CD8-positive, alpha-beta memory T cell (primary cell): ENCODE data around the gene ARMC3. TPM values are rescaled to one million over a fixed set of nuclear protein-coding genes. Genes with fewer than 3 reads are reported as not detected.
"Not testable (repeated sequence)": the region's sequence is repeated elsewhere in the genome, so short reads cannot be mapped to it uniquely, and the experiment has no call there.

ENCODE experiments used
- CTCF ChIA-PET: fragments of 350-600 bp; sonication (Branson Sonifier 250); formaldehyde crosslinking; loops from one replicate; lab custom pipeline; 2021; ENCODE audit warnings: antibody characterized with exemption; lab: Charles Lee
- POLR2A ChIA-PET: fragments of 350-600 bp; sonication (Branson Sonifier 250); formaldehyde crosslinking; loops from one replicate; lab custom pipeline; 2021; ENCODE audit warnings: antibody characterized with exemption; lab: Charles Lee
- DNase-seq, 5 donors: peaks; one replicate each; pipeline versions ENCODE4 v3.0.0 to v3.0.0-alpha.2; 2020 to 2022; ENCODE audit warnings: mixed read lengths in 1 of 5
- H3K27ac ChIP-seq: one replicate; pipeline ENCODE4 v1.7.0; 2013; ENCODE audit warnings: low read depth, mild to moderate bottlenecking, low read length, moderate library complexity
- H3K27me3 ChIP-seq: 2 replicates; pipeline ENCODE4 v1.7.0; 2013; ENCODE audit warnings: low read length, mild to moderate bottlenecking; ENCODE audit not compliant: insufficient read depth, poor library complexity, severe bottlenecking
- H3K36me3 ChIP-seq: 2 replicates; pipeline ENCODE4 v1.7.0; 2013; ENCODE audit warnings: mild to moderate bottlenecking, low read length, moderate library complexity; ENCODE audit not compliant: insufficient read depth
- H3K4me1 ChIP-seq: 2 replicates; pipeline ENCODE4 v1.7.0; 2013; ENCODE audit warnings: mild to moderate bottlenecking, low read length, moderate library complexity; ENCODE audit not compliant: insufficient read depth
- H3K4me3 ChIP-seq: 2 replicates; pipeline ENCODE4 v1.7.0; 2013; ENCODE audit warnings: mild to moderate bottlenecking, low read length
- H3K9me3 ChIP-seq: 2 replicates; pipeline ENCODE4 v1.7.0; 2013; ENCODE audit warnings: mild to moderate bottlenecking, low read length
- H3K27ac Mint-ChIP-seq, 8 donors: one replicate each; pipeline ENCODE4 v1.8.0; 2020 to 2021; ENCODE audit warnings: mixed read lengths in 8 of 8, mild to moderate bottlenecking in 6 of 8, inconsistent platforms in 3 of 8, moderate library complexity in 3 of 8
- H3K27me3 Mint-ChIP-seq, 2 donors: one replicate each; pipeline ENCODE4 v1.8.0; 2020 to 2021; ENCODE audit warnings: mixed read lengths in 2 of 2, mild to moderate bottlenecking in 1 of 2, moderate library complexity in 1 of 2
- H3K36me3 Mint-ChIP-seq, 3 donors: one replicate each; pipeline ENCODE4 v1.8.0; 2020 to 2021; ENCODE audit warnings: mixed read lengths in 3 of 3, inconsistent platforms in 1 of 3, mild to moderate bottlenecking in 1 of 3
- H3K4me1 Mint-ChIP-seq, 3 donors: one replicate each; pipeline ENCODE4 v1.8.0; 2020 to 2021; ENCODE audit warnings: mixed read lengths in 3 of 3, inconsistent platforms in 1 of 3, mild to moderate bottlenecking in 1 of 3
- H3K4me3 Mint-ChIP-seq, 7 donors: one replicate each; pipeline ENCODE4 v1.8.0; 2020 to 2021; ENCODE audit warnings: mixed read lengths in 7 of 7, mild to moderate bottlenecking in 6 of 7, moderate library complexity in 4 of 7, inconsistent platforms in 2 of 7
- H3K9me3 Mint-ChIP-seq, 5 donors: one replicate each; pipeline ENCODE4 v1.8.0; 2020 to 2022; ENCODE audit warnings: mixed read lengths in 5 of 5, mild to moderate bottlenecking in 3 of 5, moderate library complexity in 2 of 5, inconsistent platforms in 1 of 5
- polyA plus RNA-seq: library from polyadenylated mRNA; unstranded; fragments of 300-500 nt; fragmentation: Illumina TruSeq; gene quantifications from one replicate; pipeline ENCODE4 v1.2.3, GENCODE V29; 2021
- total RNA-seq, 2 experiments: library from RNA; stranded (reverse); gene quantifications; one replicate each; pipeline ENCODE4 v1.2.3, GENCODE V29; 2021

ARMC3 gene
- total and polyA plus RNA-seq, 3 experiments from 2014 or later = not detected

GRCh38 chr10:22899775-22900174 lies 28.1 kb upstream of the ARMC3 start:
- no peak overlapping the region for H3K27ac ChIP-seq
- no peaks in the 10 kb centered on the region for H3K9me3 ChIP-seq
- ChIA-PET CTCF (no interaction called here), POLR2A (no interaction called here)
- H3K4me1 ChIP-seq = no peaks in the 10 kb centered on the region
- no peak for DNase-seq
- H3K27me3 ChIP-seq = no peaks in the 10 kb centered on the region
- H3K36me3 Mint-ChIP-seq = peaks cover 0 to 32% (median 2%) of the 10 kb centered on the region in 3 donors
- H3K9me3 Mint-ChIP-seq = peaks cover 0 to 16% (median 9%) of the 10 kb centered on the region in 5 donors
- H3K27me3 Mint-ChIP-seq = peaks cover 0 to 11% of the 10 kb centered on the region in 2 donors
- H3K4me3 Mint-ChIP-seq = no peak overlapping the region
- H3K4me1 Mint-ChIP-seq = no peaks in the 10 kb centered on the region
- no peak overlapping the region for H3K4me3 ChIP-seq
- no peak overlapping the region for H3K27ac Mint-ChIP-seq
- H3K36me3 ChIP-seq = no peaks in the 10 kb centered on the region

GRCh38 chr10:22900841-22901601 lies 26.8 kb upstream of the ARMC3 start:
- Mint-ChIP-seq H3K9me3 (peaks cover 5 to 20% (median 9%) of the 10 kb centered on the region in 5 donors), H3K4me3 (no peak overlapping the region), H3K4me1 (no peaks in the 10 kb centered on the region), H3K36me3 (peaks cover 0 to 41% (median 2%) of the 10 kb centered on the region in 3 donors), H3K27ac (no peak overlapping the region), H3K27me3 (peaks cover 0 to 11% of the 10 kb centered on the region in 2 donors)
- Histone ChIP-seq H3K27ac (no peak overlapping the region), H3K4me1 (no peaks in the 10 kb centered on the region), H3K4me3 (no peak overlapping the region), H3K27me3 (no peaks in the 10 kb centered on the region), H3K36me3 (no peaks in the 10 kb centered on the region), H3K9me3 (no peaks in the 10 kb centered on the region)
- DNase-seq = no peak
- POLR2A ChIA-PET = no interaction called here
- CTCF ChIA-PET = no interaction called here

- H3K9me3 ChIP-seq, H3K4me1 ChIP-seq, H3K27ac Mint-ChIP-seq, H3K4me3 Mint-ChIP-seq, H3K36me3 ChIP-seq, H3K4me1 Mint-ChIP-seq, H3K27ac ChIP-seq, H3K4me3 ChIP-seq, H3K27me3 ChIP-seq, DNase-seq, CTCF ChIA-PET, H3K27me3 Mint-ChIP-seq, POLR2A ChIA-PET: not testable (repeated sequence)
- H3K9me3 Mint-ChIP-seq = peaks cover 6 to 21% (median 9%) of the 10 kb centered on the region in 5 donors
- H3K36me3 Mint-ChIP-seq = peaks cover 0 to 33% (median 2%) of the 10 kb centered on the region in 3 donors
These were observed 25.7 kb upstream of the ARMC3 start for GRCh38 chr10:22902147-22902546.

GRCh38 chr10:22903694-22904093 lies 24.2 kb upstream of the ARMC3 start:
- ChIA-PET POLR2A (no interaction called here), CTCF (no interaction called here)
- peaks cover 2 to 46% (median 4%) of the 10 kb centered on the region in 3 donors for H3K36me3 Mint-ChIP-seq
- H3K4me3 Mint-ChIP-seq = no peak overlapping the region
- Histone ChIP-seq H3K36me3 (no peaks in the 10 kb centered on the region), H3K9me3 (no peaks in the 10 kb centered on the region), H3K4me1 (no peaks in the 10 kb centered on the region), H3K27ac (no peak overlapping the region), H3K27me3 (no peaks in the 10 kb centered on the region), H3K4me3 (no peak overlapping the region)
- no peaks in the 10 kb centered on the region for H3K4me1 Mint-ChIP-seq
- H3K27ac Mint-ChIP-seq = no peak overlapping the region
- DNase-seq = no peak
- H3K27me3 Mint-ChIP-seq = no peaks in the 10 kb centered on the region
- peaks cover 11 to 32% (median 21%) of the 10 kb centered on the region in 5 donors for H3K9me3 Mint-ChIP-seq

- H3K9me3 Mint-ChIP-seq = peaks cover 24 to 38% (median 32%) of the 10 kb centered on the region in 5 donors
- no peaks in the 10 kb centered on the region for H3K4me1 Mint-ChIP-seq
- peaks cover 0 to 61% (median 9%) of the 10 kb centered on the region in 3 donors for H3K36me3 Mint-ChIP-seq
- no peak overlapping the region for H3K27ac Mint-ChIP-seq
- Histone ChIP-seq H3K4me3 (no peak overlapping the region), H3K27ac (no peak overlapping the region), H3K36me3 (no peaks in the 10 kb centered on the region), H3K27me3 (no peaks in the 10 kb centered on the region), H3K9me3 (no peaks in the 10 kb centered on the region), H3K4me1 (no peaks in the 10 kb centered on the region)
- no peaks in the 10 kb centered on the region for H3K27me3 Mint-ChIP-seq
- H3K4me3 Mint-ChIP-seq = no peak overlapping the region
- CTCF ChIA-PET = no interaction called here
- DNase-seq = no peak
- POLR2A ChIA-PET = no interaction called here
These were observed 21.1 kb upstream of the ARMC3 start for GRCh38 chr10:22906767-22907166.

GRCh38 chr10:22908837-22909236 lies 19.0 kb upstream of the ARMC3 start:
- H3K9me3 Mint-ChIP-seq = peaks cover 15 to 37% (median 27%) of the 10 kb centered on the region in 5 donors
- ChIA-PET POLR2A (no interaction called here), CTCF (no interaction called here)
- Histone ChIP-seq H3K27ac (no peak overlapping the region), H3K4me1 (no peaks in the 10 kb centered on the region), H3K4me3 (no peak overlapping the region), H3K9me3 (no peaks in the 10 kb centered on the region), H3K27me3 (no peaks in the 10 kb centered on the region), H3K36me3 (no peaks in the 10 kb centered on the region)
- H3K4me1 Mint-ChIP-seq = peaks cover 9 to 11% (median 10%) of the 10 kb centered on the region in 3 donors
- DNase-seq = no peak
- peaks cover 0 to 45% (median 9%) of the 10 kb centered on the region in 3 donors for H3K36me3 Mint-ChIP-seq
- H3K27me3 Mint-ChIP-seq = no peaks in the 10 kb centered on the region
- H3K27ac Mint-ChIP-seq = no peak overlapping the region
- no peak overlapping the region for H3K4me3 Mint-ChIP-seq

- POLR2A ChIA-PET, H3K9me3 ChIP-seq, H3K27me3 ChIP-seq, DNase-seq, H3K4me3 Mint-ChIP-seq, CTCF ChIA-PET, H3K4me1 ChIP-seq, H3K4me3 ChIP-seq, H3K27ac ChIP-seq, H3K36me3 ChIP-seq, H3K27me3 Mint-ChIP-seq, H3K27ac Mint-ChIP-seq: not testable (repeated sequence)
- Mint-ChIP-seq H3K4me1 (peaks cover 9 to 13% (median 12%) of the 10 kb centered on the region in 3 donors), H3K36me3 (peaks cover 0 to 42% (median 9%) of the 10 kb centered on the region in 3 donors), H3K9me3 (peaks cover 15 to 37% (median 27%) of the 10 kb centered on the region in 5 donors)
These were observed 18.2 kb upstream of the ARMC3 start for GRCh38 chr10:22909673-22910072.

- no peak overlapping the region for H3K27ac ChIP-seq
- DNase-seq = no peak
- peaks cover 0 to 3% of the 10 kb centered on the region in 2 donors for H3K27me3 Mint-ChIP-seq
- peaks cover 0 to 38% (median 9%) of the 10 kb centered on the region in 3 donors for H3K36me3 Mint-ChIP-seq
- POLR2A ChIA-PET = no interaction called here
- no peak overlapping the region for H3K4me3 Mint-ChIP-seq
- peaks cover 15 to 31% (median 21%) of the 10 kb centered on the region in 5 donors for H3K9me3 Mint-ChIP-seq
- CTCF ChIA-PET = no interaction called here
- H3K4me3 ChIP-seq = no peak overlapping the region
- H3K4me1 Mint-ChIP-seq = peaks cover 9 to 13% (median 12%) of the 10 kb centered on the region in 3 donors
- H3K9me3 ChIP-seq = no peaks in the 10 kb centered on the region
- no peaks in the 10 kb centered on the region for H3K36me3 ChIP-seq
- H3K4me1 ChIP-seq = no peaks in the 10 kb centered on the region
- peak overlapping the region in 1 of 8 donors; percentile 32 for H3K27ac Mint-ChIP-seq
- no peaks in the 10 kb centered on the region for H3K27me3 ChIP-seq
These were observed 16.8 kb upstream of the ARMC3 start for GRCh38 chr10:22911067-22911466.
